ENCODE data around the gene NRF1. TPM values are rescaled to one million over a fixed set of nuclear protein-coding genes. Genes with fewer than 3 reads are reported as not detected.

Gene NRF1
- total RNA-seq, 1 donor from 2014 or later, result 32.4 TPM

DNA sequence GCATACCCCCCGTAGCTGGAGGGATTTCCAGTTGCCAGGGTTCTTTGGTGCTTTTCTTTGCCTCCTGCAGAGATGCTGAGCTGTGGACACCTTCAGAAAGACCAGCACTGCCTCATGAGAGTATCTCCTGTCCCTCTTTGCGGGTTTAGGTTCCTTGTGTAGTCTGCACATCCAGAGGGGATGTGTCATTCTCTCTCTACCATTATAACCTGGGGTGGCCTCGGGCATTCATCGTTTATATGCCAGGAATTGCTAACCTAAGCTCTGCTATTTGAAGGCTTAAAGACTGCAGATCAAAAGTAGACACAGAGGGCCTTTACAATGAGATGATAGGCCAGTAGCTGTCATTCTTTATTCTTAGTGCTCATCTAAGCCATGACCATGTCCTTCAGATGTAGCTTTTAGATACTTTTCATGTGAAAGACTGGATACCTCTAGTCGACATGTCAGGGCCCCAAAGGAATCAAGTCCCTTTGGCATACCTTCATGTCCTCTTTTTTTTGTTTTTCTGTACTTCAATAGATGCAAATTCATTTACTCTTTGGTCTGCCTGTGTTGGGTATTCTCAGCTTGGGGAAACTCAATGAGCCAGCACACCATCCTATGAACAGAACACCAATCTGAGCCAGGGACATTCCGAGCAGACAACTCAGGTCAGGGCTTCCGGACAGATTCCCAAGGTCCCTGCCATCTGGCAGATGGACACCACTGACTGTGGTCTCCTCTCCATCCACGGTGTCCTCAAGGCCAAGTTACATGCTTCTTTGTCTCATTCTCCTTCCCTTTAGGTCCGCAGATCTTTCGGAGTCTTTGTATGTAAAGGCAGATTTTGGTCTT lies 129.3 kb downstream of the NRF1 start:
- DNase-seq (ENCODE audit: low spot score), result no peak

DNA sequence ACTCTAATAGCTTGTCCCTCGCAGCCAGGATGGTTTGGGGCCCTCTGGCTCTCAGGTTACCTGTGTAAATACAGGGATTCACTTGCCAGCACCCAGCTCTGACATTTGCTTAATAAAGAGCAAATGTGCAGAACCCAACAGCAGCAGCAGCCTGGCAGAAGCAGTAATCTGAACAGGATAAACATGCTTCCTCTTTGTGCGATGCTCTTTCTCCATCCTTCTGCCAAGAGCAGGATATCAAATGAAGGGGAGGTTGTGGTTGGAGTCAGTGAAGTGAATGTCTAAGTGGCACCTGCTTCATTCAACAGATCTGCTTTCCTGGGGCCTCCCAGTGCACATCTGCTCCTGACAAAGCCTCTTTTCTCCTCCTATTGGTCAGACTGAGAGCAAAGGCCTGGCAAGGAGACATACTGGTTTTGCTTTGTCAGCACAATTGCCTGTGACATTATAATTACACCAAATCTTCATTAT lies 130.3 kb downstream of the NRF1 start:
- DNase-seq (ENCODE audit: low spot score), result no peak

DNA sequence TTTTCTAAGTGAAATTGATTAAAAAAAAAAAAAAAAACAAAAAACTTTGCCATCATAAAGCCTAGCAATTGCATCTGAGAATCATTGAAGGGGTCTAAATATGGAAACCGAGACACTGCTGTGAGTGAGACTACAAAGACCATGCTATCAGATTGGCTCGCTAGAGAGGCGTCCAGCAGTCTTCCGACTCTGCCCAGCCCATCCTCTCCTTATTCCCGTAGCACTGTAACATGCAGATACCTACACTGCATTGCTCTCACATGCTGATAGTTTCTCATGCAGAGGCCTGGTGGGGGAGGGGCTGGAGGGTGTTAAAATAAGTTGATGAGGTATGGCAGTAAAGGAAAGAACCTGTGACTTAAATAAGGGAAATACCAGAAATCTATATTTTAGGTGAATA lies 130.7 kb downstream of the NRF1 start:
- no peak for DNase-seq (ENCODE audit: low spot score)

DNA sequence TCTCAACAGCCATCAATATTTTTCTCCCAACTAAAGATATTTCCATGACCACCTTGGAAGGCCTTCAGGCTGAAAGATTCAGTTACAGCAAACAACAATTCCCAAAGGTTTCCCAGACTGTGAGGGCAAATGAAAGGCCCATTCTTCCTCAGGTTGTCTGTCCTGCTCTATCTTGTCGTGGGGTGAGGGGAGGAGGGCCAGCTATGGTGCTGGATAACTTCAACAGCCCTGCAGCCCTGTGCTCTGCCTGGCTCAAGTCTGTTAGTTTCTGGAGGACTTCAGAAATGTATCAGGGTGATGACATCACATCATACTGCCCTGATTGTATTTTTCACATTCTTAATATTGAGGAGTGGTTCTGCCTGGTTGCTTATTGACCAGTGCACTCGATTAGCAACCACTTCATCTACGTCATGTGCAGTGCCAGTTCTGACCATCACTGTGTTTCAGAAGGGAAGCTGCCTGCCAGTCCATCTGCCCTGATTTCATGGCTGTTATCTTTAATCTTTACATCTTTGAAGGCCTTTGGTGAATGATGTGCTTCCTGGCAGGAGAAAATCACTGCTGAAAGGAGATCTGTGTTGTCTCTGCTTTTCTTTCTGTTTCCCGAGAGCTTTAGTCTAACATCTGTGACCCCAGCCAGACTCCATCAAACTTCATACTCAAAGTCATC lies 135.5 kb downstream of the NRF1 start:
- no peak for DNase-seq (ENCODE audit: low spot score)

- DNase-seq (ENCODE audit: low spot score), result no peak
These were observed 137.0 kb downstream of the NRF1 start for GRCh38 chr7:129748356-129749109.

DNA sequence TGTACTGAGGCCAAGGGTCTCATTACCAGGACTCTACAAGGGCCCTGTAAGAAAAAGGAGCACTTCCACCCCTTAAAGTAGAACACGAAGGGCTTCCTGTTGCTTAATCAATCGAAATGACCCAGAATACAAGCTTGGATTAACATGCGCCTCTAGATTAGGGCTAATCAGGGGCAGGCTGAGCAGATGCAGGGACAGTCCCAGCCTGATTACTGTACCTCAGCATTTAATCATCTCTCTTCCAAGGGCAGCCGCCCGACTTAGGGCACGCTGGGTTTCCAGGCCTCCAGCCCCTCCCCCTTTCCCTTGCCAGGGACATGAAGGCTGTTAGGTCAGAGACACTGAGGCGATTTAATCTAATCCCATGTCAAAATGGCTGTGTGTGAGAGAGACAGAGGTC lies 138.6 kb downstream of the NRF1 start:
- DNase-seq (ENCODE audit: low spot score), result no peak

DNA sequence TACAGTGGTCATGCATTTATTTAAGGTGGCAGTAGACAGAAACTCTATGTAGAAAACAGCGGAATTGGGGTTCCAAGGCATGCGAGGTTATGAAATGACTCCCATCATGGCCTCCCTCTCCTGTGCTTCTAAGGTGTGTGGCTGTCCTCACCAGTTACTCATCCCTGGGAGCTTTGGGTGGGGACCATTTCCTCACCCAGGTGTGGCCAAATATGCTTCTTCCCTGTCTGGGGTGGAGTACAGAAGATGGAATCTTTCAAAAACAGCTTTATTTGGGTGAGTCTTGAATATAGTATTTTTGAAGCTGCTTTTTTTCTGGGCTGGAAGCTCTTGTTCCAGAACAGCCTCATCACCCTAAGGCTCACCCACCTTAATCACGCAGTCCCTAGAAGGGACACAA lies 139.0 kb downstream of the NRF1 start:
- DNase-seq (ENCODE audit: low spot score), result no peak

DNA sequence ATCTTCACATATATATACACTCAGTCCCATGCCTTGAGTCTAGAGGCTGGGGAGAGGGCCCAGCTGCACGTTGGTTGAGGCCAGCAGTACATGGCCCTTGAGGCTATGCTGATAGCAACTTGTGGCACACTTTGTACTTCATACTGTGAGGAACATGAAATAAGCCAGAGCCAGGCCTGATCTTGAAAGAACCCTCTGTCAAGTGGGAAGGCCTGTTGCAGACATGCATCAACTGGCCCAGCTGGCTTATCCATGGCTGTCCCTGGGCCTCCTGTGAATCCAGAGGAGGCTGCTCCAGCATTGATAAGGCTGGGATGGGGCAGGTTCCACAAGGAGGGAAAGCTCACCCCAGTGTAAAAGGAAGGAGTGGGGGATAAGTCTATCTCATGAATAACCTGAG lies 140.4 kb downstream of the NRF1 start:
- no peak for DNase-seq (ENCODE audit: low spot score)

- DNase-seq (ENCODE audit: low spot score), result no peak
These were observed 141.2 kb downstream of the NRF1 start for GRCh38 chr7:129752760-129753159.

DNA sequence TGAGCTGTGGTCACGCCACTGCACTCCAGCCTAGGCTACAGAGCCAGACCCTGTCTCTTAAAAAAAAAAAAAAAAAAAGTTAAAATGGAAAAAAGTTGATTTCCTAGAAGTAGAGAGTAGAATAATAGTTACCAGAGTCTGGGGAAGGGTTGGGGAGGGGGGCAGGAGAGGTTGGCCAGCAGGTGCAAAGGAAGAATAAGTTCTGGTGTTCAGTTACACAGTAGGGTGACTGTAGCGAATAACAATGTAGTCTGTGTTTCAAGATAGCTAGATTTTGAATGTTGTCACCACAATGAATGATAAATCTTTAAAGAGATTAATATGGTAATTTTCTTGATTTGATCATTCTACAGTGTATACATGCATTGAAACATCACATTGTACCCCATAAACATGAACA lies 142.9 kb downstream of the NRF1 start:
- DNase-seq (ENCODE audit: low spot score), result no peak

DNA sequence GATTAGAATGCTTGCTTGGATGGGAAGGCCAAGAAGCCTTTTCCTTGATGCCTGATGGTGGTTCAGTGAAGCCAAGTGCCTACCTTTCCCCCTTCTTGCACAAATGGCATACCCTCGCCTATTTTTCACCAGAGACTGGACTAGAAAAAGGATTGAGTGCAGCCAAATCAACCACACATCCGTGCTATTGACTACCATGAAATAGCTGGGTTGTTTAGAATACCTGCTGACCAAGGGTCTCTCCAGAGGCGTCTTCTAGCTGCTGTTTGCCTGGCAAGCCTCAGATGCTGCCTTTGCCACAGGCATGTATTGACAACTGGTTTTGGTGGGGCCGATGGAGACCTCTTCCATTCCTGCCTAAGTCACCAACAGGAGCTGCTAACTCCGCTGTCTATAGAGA lies 146.5 kb downstream of the NRF1 start:
- no peak for DNase-seq (ENCODE audit: low spot score)

GRCh38 chr7:129762387-129762969 lies 151.0 kb downstream of the NRF1 start:
- DNase-seq (ENCODE audit: low spot score), result no peak

- no peak for DNase-seq (ENCODE audit: low spot score)
These were observed 152.9 kb downstream of the NRF1 start for GRCh38 chr7:129764247-129765084.

DNA sequence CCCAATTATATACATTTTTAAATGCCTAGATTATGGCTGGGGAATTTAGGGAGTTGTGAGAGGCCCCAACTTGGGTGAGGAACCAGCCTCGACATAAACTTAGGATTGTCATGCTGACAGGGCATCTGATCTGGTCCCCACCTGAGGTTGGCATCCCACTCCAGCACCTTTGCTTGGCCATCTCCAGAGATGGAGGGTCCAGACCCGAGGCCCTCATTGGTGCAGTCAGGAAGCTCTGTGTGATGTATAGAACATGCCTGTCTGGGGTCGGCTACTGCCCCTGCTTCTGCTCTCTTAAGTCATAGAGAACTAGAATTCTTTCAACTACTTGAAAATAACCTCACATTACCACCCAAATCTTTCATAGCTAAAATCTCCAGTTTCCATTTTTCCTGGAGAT lies 153.8 kb downstream of the NRF1 start:
- no peak for DNase-seq (ENCODE audit: low spot score)

DNA sequence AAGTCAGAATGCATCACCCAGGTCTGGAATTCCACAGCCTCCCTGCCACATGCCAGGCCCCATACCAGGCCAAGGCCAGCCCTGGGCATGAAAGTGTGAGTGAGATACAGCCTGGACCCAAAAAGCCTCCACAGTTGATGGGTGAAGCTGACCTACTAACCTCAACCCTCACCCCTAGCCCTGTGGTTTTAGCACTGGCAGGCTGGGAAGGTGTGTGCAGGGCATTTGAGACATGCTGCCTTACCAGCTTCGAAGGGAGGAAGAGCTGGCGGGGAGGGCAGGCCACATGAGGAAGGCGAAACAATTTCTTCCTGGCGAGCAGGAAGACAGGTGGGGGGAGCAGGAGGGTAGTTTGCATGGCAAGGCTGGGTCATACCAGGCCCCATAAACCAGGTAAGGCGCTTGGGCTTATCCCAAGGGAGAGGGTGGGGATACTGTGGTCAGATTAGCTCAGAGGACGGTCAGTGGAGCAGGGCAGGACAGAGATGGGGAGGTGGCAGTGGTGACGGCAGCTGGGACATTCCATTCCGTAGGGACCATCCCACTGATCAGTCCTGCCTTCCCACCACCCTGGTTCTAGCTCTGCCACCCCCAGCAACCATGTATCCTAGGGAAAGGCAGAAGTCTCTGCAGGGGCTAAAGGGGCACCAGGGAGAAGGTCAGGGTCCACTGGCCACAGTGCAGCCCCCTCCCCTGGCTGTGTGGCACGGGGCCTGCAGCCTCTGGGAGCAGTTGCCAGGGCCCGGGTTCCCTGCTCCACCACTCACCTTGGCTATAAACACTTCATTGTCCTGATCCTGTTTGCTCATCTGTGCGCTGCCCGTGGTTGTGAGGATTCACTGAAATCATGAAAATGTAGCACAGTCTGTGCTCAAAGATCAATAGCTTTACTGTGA lies 155.8 kb downstream of the NRF1 start:
- DNase-seq (ENCODE audit: low spot score), result no peak

GRCh38 chr7:129768614-129769399 lies 157.3 kb downstream of the NRF1 start:
- DNase-seq (ENCODE audit: low spot score), result no peak

- no peak for DNase-seq (ENCODE audit: low spot score)
These were observed 157.9 kb downstream of the NRF1 start for GRCh38 chr7:129769400-129769774.

- DNase-seq (ENCODE audit: low spot score), result no peak
These were observed 158.6 kb downstream of the NRF1 start for GRCh38 chr7:129769866-129770808.
